Umbilical cord (tissue), 2 donors: ENCODE results near the gene GORASP1. TPM values are rescaled to one million over a fixed set of nuclear protein-coding genes. Genes with fewer than 3 reads are reported as not detected.

Experiments used
- DNase-seq: peaks from one replicate; pipeline ENCODE4 v3.0.0-alpha.2; 2015; ENCODE audit warnings: low spot score
- total RNA-seq: library from RNA; depleted of rRNA; stranded (reverse); fragments of >200 nt; gene quantifications from one replicate; pipeline ENCODE4 v1.2.3, GENCODE V29; 2014; ENCODE audit warnings: low replicate concordance; ENCODE audit not compliant: insufficient read depth

The GORASP1 gene
- total RNA-seq, 1 donor from 2014 or later: 36.4 TPM

DNA sequence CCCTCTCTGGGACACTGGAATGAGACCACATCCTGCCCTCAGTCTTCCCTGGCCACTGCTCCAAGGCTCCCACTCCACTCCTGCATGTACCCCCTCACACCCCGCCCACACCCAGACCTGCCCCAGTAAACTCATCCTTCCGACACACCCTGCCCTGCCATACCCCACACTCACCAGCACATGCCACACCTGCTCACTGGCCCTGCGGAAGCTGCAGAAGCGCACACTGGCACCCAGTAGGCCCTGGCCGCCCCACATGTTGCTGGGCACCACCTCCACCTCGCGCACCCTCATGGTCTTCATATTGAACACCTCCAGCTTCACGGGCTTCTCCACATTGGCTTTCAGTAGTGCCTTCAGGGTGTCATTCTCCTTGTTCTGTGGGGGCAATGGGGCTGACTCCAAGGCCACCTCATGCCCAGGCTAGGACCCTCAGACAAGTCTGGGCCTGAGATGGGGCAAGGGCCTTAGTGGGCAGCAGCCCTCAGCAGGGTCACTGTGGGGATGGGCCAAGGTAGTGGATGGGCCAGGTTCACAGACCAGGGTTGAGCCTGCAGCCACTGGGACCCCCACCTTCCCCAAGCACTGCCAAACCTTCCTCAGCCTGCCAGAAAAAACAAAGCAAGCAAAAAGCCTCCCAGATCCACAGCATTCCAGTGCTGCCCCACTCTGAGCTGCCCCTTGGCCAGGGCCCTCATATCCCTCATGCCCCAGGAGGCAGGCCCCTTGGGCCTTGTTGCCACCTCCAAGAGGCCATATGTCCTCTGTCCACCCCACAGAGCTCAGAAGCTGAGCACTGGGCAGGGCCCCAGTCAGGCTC lies 4.7 kb downstream of the GORASP1 start:
- no peak for DNase-seq

DNA sequence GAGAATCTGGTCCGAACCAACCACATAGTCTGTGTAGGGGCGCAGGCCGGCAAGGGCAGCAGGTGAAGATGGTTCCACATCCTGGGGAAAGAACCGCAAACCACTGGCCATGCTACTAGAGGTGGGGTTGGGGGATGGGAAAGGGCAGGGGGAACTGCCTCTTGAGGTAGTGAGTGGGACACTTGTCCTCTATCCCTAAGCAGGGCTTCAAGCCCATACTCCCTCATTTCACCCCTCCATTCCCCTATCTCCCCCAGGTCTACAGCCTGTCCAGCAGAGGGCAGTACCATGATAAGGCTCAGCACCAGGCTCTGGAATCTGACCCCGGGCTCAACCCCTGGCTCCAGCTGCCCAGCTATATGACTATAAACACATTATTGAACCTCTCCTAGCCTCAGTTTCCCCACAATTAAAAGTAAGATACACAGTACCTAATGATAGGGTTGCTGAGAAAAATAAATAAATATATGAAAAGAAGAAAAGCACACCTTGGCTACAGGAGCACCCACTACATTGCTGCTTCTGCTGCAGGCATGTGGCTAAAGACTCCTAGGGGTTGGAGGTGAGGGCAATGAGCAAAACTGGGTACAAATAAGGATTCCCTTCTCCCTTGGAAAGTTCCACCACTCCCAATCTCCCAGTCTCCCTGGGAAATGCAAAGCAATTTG lies 6.3 kb downstream of the GORASP1 start:
- DNase-seq: peak; percentile 10

GRCh38 chr3:39100500-39100886 lies 6.9 kb downstream of the GORASP1 start:
- no peak for DNase-seq

GRCh38 chr3:39099738-39100499 lies 7.5 kb downstream of the GORASP1 start:
- DNase-seq: no peak

DNA sequence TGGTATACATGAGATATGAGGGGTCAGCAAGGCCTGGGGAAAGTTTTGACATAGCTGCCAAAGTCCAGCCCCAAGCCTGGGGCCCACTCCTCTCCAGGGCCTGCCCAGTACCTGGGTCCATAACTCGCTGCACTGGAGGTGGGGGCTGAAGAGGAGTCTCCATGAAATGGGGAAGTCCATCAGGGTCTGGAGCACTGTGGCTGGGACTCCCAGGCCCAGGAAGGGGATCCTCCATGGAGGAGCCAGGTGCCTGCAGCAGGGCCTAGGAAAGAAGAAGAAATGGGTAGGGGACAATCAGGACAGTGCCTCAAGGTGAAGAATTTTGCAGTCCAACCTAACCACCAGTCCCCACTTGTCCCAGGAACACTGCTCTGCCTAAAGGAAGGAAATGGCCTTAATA lies 8.2 kb downstream of the GORASP1 start:
- DNase-seq: no peak

DNA sequence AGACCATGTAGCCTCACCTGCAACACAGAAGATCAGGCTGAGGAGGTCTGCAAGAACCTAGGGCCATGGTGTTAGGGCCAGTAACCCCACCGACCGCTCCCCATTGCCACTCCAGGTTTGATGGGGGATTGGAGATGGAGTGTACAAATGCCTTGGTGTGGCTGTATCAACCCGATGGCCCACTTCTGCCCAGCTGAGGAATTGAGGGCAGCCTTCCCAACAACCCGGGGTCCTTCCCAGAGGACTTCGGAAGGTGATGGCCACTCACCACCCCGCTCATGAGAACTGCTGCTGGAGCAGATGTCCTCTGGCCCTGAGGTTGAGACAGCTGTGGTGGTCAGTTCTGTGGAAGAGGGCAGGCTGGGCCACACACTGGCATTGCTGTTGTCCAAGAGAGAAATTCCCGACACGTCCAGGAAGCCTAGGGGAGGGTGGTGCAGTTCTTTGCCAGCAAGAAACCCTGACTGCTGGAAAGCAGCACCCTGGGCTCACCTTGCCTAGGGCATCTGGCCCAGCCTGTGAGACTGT lies 8.9 kb downstream of the GORASP1 start:
- no peak for DNase-seq

DNA sequence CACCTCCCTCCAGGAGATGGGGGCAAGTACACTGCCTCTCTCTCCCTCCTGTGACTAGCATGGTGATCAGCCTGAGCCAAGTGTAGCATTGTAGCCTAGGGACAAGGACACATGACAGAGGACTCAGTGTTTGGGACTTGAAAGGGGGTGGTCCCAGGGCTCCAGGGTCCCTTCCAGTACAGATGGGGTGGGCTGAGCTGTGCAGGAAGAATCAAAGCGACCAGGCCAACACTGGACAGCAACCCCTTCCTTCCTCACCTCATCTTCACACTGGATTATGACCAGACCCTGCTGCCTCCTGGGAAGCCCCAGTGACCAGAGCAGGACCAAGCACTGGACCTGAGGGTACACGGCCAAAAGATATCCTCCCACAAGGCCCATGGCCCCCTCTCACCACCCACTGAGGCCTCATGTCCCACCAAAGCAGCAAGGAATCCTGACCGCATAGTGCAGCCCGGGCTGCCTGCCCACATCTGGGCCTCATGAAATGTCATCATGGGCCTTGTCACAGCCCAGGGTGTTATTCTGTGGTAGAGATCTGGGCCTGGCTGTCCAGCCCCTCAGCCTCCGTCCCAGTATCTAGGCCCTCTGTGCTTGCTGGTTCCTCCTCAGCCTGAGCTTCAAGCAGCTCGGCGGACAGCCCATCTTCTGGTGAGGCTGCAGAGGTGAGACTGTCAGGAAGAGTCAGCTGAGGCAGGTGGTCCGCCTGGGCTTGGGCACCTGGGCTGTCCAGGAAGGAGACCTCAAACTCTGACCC lies 9.5 kb downstream of the GORASP1 start:
- DNase-seq: no peak

GRCh38 chr3:39096775-39097174 lies 10.7 kb downstream of the GORASP1 start:
- DNase-seq: no peak

GRCh38 chr3:39095778-39096177 lies 11.6 kb downstream of the GORASP1 start:
- no peak for DNase-seq

DNA sequence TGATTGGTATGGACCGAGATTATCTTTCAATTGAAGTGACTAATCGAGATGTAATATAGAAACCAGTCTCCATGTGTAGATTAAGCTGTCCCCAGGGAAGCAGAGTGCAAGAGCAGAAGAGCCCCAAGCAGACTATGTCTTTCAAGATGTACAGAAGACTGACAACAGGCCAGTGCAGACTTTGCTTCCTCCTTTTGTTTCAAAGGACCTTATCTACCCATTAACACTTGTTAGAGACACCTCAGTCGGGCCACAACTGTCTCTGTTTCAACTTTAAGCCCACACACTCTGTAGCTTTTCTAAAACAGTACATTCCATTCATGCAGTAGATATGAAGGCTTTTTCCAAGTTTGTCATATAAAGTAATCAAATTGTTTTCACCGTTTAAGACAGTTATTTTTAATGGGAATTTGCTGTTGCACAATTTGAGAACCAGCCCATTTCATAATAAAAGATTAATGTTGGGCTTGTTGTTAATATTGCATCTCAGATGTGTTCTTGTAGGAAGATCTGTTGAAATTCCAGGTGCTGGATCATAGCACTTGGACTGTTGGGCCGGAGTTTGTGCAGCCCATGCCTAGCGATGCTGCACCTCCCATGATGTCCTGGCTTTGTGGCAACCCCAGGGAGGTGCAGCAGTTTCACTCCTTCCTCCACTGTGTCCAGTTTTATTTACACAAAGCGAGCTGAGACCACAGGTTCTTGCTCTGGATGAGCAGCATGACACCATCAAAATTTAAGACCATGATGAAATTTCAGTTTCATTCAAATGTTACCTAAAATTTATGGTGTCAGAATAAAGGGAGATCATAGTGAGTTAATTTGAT lies 12.4 kb downstream of the GORASP1 start:
- no peak for DNase-seq

DNA sequence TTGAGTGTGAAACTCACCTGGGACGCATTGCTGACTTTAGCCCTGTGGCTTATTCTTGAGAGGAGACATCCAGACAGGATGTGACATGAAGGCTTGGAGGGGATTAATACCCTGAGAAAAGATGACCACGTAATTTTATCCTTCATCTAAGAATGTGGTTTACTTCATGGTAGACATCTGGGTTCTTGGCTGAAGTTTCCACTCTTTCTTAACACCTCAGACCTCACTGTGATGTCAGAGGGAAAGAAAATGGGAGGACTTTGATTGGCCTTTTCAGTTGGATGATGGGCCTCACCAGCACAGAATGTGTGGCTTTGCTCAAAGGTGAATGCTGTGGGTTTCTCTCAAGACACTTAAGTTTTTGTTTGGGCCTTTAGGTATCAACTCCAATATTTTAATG lies 16.5 kb downstream of the GORASP1 start:
- DNase-seq: no peak

DNA sequence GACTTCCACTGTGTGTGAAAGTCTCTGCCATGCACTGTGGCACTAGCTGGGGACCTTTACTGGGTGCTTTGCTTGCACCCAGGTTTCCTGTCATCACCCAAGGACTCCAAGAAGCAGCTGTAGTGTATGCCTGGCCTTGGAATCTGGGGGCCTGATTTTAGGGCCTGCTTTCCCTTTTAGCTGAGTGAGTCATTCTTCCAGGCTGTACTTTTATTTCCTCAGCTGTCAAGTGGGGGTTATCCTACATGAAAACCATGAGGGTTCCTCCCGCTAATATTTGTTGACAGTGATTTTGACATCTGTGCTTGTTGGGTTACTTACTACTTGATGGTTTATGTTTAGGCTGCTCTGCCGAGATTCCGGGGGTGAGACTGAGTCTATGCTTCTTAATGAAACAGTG lies 18.5 kb downstream of the GORASP1 start:
- DNase-seq: no peak

GRCh38 chr3:39088456-39088855 lies 19.0 kb downstream of the GORASP1 start:
- DNase-seq: no peak

DNA sequence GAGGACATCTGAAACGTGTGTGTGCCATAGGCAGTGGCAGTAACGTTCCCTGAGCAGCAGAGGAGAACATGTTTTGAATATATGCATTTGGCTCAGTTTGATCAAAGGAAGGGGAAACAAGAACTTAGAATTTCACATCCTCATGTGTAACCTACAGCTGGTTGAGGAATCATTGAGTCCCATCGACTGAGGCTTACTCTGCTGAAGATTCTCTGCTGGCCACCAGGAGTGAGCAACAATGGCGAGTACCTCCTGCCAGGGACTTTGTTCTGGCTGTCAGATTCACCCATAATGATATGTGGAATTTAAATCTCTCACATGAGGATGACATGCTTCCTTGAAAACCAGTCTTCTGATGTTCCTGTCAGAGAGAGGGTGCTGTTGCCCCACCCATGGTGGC lies 21.3 kb downstream of the GORASP1 start:
- no peak for DNase-seq

GRCh38 chr3:39082666-39083313 lies 24.6 kb downstream of the GORASP1 start:
- DNase-seq: no peak

- no peak for DNase-seq
Observed at GRCh38 chr3:39080026-39080425, 27.4 kb downstream of the GORASP1 start.

GRCh38 chr3:39079530-39079929 lies 27.9 kb downstream of the GORASP1 start:
- no peak for DNase-seq

DNA sequence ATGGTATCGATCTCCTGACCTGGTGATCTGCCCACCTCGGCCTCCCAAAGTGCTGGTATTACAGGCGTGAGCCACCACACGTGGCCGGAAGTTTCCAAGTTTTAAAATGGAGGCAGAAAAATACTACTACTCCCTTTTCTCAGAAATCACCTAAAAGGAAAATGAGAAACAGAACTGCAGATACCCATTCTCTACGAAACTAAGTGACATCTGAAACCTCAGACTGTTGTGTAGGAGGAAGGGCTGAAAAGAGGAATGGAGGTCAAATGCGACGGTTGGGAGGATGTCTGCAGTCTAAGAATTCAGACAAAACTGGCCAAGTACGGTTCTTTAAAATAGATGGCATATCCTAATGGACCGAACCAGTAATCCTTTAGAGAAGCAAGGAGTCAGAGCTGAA lies 31.5 kb downstream of the GORASP1 start:
- no peak for DNase-seq

- no peak for DNase-seq
Observed at GRCh38 chr3:39068556-39068955, 38.9 kb downstream of the GORASP1 start.

DNA sequence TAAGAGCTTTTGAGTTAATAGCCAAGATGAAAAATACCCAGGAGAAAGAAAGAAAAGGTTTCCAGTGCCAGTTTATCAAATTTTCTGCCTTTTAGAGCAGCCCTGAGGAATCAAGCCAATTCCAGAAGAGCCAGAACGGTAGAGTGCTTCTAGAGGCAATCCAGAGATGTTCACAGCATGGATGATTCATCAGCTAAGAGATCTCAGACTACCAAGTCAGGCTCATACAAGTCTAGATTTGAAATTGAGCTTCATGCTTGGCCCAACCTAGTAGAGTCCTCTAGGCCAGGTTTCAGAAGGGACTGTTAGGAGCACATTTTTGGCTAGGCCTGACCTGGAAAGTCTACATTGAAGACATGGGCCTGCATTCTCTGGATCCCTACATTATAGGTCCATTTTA lies 40.1 kb downstream of the GORASP1 start:
- no peak for DNase-seq
